Nucleus accumbens (tissue), 56 donors: ENCODE data around the gene ALOX15B.

ENCODE experiments used
- DNase-seq, 56 donors: peaks; one replicate each; lab custom pipeline; 2025; lab: John Stamatoyannopoulos, UW

ALOX15B gene

GRCh38 chr17:8038954-8039610 lies at the start of gene ALOX15B:
Gene ALOX15B, plus strand, starts transcription at chr17:8039059. Its CDS starts 97 bp downstream, at chr17:8039156.
- no peak for DNase-seq

- DNase-seq: peak in 50 of 56 donors; percentile 18 to 89 (median 62)
Measured at GRCh38 chr17:7989781-7990655, 48.8 kb upstream of the ALOX15B start.

GRCh38 chr17:7992516-7992915 lies 46.3 kb upstream of the ALOX15B start:
- no peak for DNase-seq

- DNase-seq: no peak
Measured at GRCh38 chr17:7992924-7993323, 45.9 kb upstream of the ALOX15B start.

GRCh38 chr17:7993972-7994589 lies 44.8 kb upstream of the ALOX15B start:
- DNase-seq: no peak

- DNase-seq: no peak
Measured at GRCh38 chr17:7995724-7996123, 43.1 kb upstream of the ALOX15B start.

- DNase-seq: peak in 5 of 56 donors; percentile 5 to 36 (median 10)
Measured at GRCh38 chr17:7997186-7997585, 41.7 kb upstream of the ALOX15B start.

GRCh38 chr17:8001976-8002720 lies 36.7 kb upstream of the ALOX15B start, which contains the start of gene GUCY2D:
Gene GUCY2D, plus strand, starts transcription at chr17:8002615. Its CDS starts 433 bp downstream, at chr17:8003048.
- peak in 1 of 56 donors; percentile 8 for DNase-seq

GRCh38 chr17:8002721-8003593 lies 35.9 kb upstream of the ALOX15B start:
- no peak for DNase-seq

- no peak for DNase-seq
Measured at GRCh38 chr17:8003594-8004181, 35.2 kb upstream of the ALOX15B start.

- no peak for DNase-seq
Measured at GRCh38 chr17:8004899-8005298, 34.0 kb upstream of the ALOX15B start.

GRCh38 chr17:8005357-8005756 lies 33.5 kb upstream of the ALOX15B start:
- no peak for DNase-seq

GRCh38 chr17:8005967-8006730 lies 32.7 kb upstream of the ALOX15B start:
- DNase-seq: no peak

GRCh38 chr17:8006836-8007680 lies 31.8 kb upstream of the ALOX15B start:
- no peak for DNase-seq

- DNase-seq: no peak
Measured at GRCh38 chr17:8007836-8008235, 31.0 kb upstream of the ALOX15B start.

- no peak for DNase-seq
Measured at GRCh38 chr17:8012045-8012580, 26.7 kb upstream of the ALOX15B start.

GRCh38 chr17:8012996-8013640 lies 25.7 kb upstream of the ALOX15B start:
- no peak for DNase-seq
